ENCODE data around the gene TRIM44.

DNA sequence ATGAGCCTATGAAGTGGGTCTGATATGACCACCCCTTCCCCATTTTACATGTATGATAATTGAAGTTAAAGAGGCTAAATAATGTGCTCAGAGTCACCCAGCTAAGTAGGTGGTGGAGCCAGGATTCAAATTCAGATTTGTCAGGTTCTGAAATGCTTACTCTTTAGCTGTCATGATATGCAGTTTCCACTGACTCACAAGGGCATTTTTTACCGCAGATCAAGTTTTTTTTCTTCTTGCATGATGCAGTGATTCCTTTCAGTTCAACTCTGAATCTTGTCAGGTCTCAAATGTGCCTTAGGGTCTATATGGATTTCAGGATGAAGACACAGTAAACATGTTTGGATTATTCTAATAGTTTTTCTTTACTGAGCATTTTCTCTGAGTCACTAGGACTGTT, 12.6 kb upstream of the TRIM44 start:
- TF ChIP-seq, protein P1, sequence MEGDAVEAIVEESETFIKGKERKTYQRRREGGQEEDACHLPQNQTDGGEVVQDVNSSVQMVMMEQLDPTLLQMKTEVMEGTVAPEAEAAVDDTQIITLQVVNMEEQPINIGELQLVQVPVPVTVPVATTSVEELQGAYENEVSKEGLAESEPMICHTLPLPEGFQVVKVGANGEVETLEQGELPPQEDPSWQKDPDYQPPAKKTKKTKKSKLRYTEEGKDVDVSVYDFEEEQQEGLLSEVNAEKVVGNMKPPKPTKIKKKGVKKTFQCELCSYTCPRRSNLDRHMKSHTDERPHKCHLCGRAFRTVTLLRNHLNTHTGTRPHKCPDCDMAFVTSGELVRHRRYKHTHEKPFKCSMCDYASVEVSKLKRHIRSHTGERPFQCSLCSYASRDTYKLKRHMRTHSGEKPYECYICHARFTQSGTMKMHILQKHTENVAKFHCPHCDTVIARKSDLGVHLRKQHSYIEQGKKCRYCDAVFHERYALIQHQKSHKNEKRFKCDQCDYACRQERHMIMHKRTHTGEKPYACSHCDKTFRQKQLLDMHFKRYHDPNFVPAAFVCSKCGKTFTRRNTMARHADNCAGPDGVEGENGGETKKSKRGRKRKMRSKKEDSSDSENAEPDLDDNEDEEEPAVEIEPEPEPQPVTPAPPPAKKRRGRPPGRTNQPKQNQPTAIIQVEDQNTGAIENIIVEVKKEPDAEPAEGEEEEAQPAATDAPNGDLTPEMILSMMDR (IDR thresholded peaks at IDR 0.05), result no peak
- TF ChIP-seq EP300 (IDR thresholded peaks at IDR 0.05) (no peak), POLR2A (IDR thresholded peaks at IDR 0.05) (no peak)
